Measurements from ENCODE around the gene TBC1D14.

GRCh38 chr4:6935965-6936364 is 26.3 kb downstream of the TBC1D14 start:
- no peak for TF ChIP-seq CTCF (IDR thresholded peaks at IDR 0.05)
- no peak for TF ChIP-seq POLR2A (IDR thresholded peaks at IDR 0.05)
